Epithelial cell of prostate (primary cell): ENCODE measurements around the gene CLASP1.
"Not testable (repeated sequence)": the region's sequence is repeated elsewhere in the genome, so short reads cannot be mapped to it uniquely, and the experiment has no call there.

ENCODE experiments used
- DNase-seq: peaks from one replicate; pipeline ENCODE4 v3.0.0-alpha.2; 2011; ENCODE audit warnings: low read depth, low spot score
- H3K27ac ChIP-seq: fragments of 450-650 bp; 2 replicates; pipeline ENCODE4 v1.5.1; 2017; ENCODE audit warnings: mild to moderate bottlenecking

CLASP1 gene

GRCh38 chr2:121626777-121627524, 22.3 kb downstream of the CLASP1 start:
- no peak overlapping the region for H3K27ac ChIP-seq
- DNase-seq: no peak

GRCh38 chr2:121625953-121626352, 23.3 kb downstream of the CLASP1 start:
- no peak for DNase-seq
- no peak overlapping the region for H3K27ac ChIP-seq

GRCh38 chr2:121617042-121617599, 32.1 kb downstream of the CLASP1 start:
- DNase-seq: no peak
- H3K27ac ChIP-seq: no peak overlapping the region

GRCh38 chr2:121613774-121614173, 35.5 kb downstream of the CLASP1 start:
- no peak overlapping the region for H3K27ac ChIP-seq
- DNase-seq: no peak

- no peak for DNase-seq
- H3K27ac ChIP-seq: no peak overlapping the region
Measured at GRCh38 chr2:121613152-121613551, 36.1 kb downstream of the CLASP1 start.

GRCh38 chr2:121611730-121612705, 37.2 kb downstream of the CLASP1 start:
- H3K27ac ChIP-seq: no peak overlapping the region
- DNase-seq: no peak

GRCh38 chr2:121611048-121611649, 38.1 kb downstream of the CLASP1 start:
- not testable (repeated sequence) for H3K27ac ChIP-seq, DNase-seq

- not testable (repeated sequence) for H3K27ac ChIP-seq, DNase-seq
Measured at GRCh38 chr2:121610487-121610874, 38.8 kb downstream of the CLASP1 start.

- no peak for DNase-seq
Measured at GRCh38 chr2:121608967-121609366, 40.3 kb downstream of the CLASP1 start.

GRCh38 chr2:121608367-121608766, 40.9 kb downstream of the CLASP1 start:
- no peak overlapping the region for H3K27ac ChIP-seq

More at GRCh38 chr2:121608967-121609366, 40.3 kb downstream of the CLASP1 start:
- H3K27ac ChIP-seq: no peak overlapping the region

GRCh38 chr2:121605820-121606733, 43.2 kb downstream of the CLASP1 start:
- H3K27ac ChIP-seq: no peak overlapping the region
- no peak for DNase-seq

More at GRCh38 chr2:121608367-121608766, 40.9 kb downstream of the CLASP1 start:
- DNase-seq: no peak

GRCh38 chr2:121603185-121603584, 46.1 kb downstream of the CLASP1 start:
- no peak overlapping the region for H3K27ac ChIP-seq
- DNase-seq: no peak

GRCh38 chr2:121599963-121600651, 49.2 kb downstream of the CLASP1 start:
- no peak for DNase-seq
- no peak overlapping the region for H3K27ac ChIP-seq

GRCh38 chr2:121598087-121598486, 51.2 kb downstream of the CLASP1 start:
- no peak for DNase-seq
- peak overlapping the region; percentile 0 for H3K27ac ChIP-seq

GRCh38 chr2:121596221-121597080, 52.8 kb downstream of the CLASP1 start:
- H3K27ac ChIP-seq: peak overlapping the region; percentile 80
- no peak for DNase-seq

GRCh38 chr2:121595012-121595891, 54.0 kb downstream of the CLASP1 start:
- H3K27ac ChIP-seq: peak overlapping the region; percentile 80
- no peak for DNase-seq

GRCh38 chr2:121591199-121591598, 58.1 kb downstream of the CLASP1 start:
- no peak for DNase-seq
- no peak overlapping the region for H3K27ac ChIP-seq
